ENCODE measurements around the gene PTCH1.

Gene PTCH1

GRCh38 chr9:95443301-95443700 lies 73.5 kb downstream of the PTCH1 start:
- no peak for DNase-seq (ENCODE audit: low read depth in 2 of 2, low spot score in 1 of 2)

GRCh38 chr9:95441081-95441480 lies 75.7 kb downstream of the PTCH1 start:
- no peak for DNase-seq (ENCODE audit: low read depth in 2 of 2, low spot score in 1 of 2)

GRCh38 chr9:95440447-95440846 lies 76.3 kb downstream of the PTCH1 start:
- DNase-seq (ENCODE audit: low read depth in 2 of 2, low spot score in 1 of 2), result no peak

- no peak for DNase-seq (ENCODE audit: low read depth in 2 of 2, low spot score in 1 of 2)
These were observed 78.0 kb downstream of the PTCH1 start for GRCh38 chr9:95438561-95439357.

GRCh38 chr9:95437559-95437958 lies 79.2 kb downstream of the PTCH1 start:
- no peak for DNase-seq (ENCODE audit: low read depth in 2 of 2, low spot score in 1 of 2)

GRCh38 chr9:95436416-95436815 lies 80.4 kb downstream of the PTCH1 start:
- no peak for DNase-seq (ENCODE audit: low read depth in 2 of 2, low spot score in 1 of 2)

- no peak for DNase-seq (ENCODE audit: low read depth in 2 of 2, low spot score in 1 of 2)
These were observed 81.6 kb downstream of the PTCH1 start for GRCh38 chr9:95435074-95435728.

GRCh38 chr9:95434116-95435073 lies 82.4 kb downstream of the PTCH1 start:
- no peak for DNase-seq (ENCODE audit: low read depth in 2 of 2, low spot score in 1 of 2)

GRCh38 chr9:95433096-95433819 lies 83.5 kb downstream of the PTCH1 start:
- DNase-seq (ENCODE audit: low read depth in 2 of 2, low spot score in 1 of 2), result no peak

- no peak for DNase-seq (ENCODE audit: low read depth in 2 of 2, low spot score in 1 of 2)
These were observed 85.5 kb downstream of the PTCH1 start for GRCh38 chr9:95431286-95431685.

GRCh38 chr9:95429948-95430620 lies 86.7 kb downstream of the PTCH1 start:
- DNase-seq (ENCODE audit: low read depth in 2 of 2, low spot score in 1 of 2), result no peak

GRCh38 chr9:95429096-95429495 lies 87.7 kb downstream of the PTCH1 start:
- no peak for DNase-seq (ENCODE audit: low read depth in 2 of 2, low spot score in 1 of 2)

GRCh38 chr9:95425910-95426551 lies 90.7 kb downstream of the PTCH1 start:
- no peak for DNase-seq (ENCODE audit: low read depth in 2 of 2, low spot score in 1 of 2)

GRCh38 chr9:95422650-95423049 lies 94.1 kb downstream of the PTCH1 start:
- no peak for DNase-seq (ENCODE audit: low read depth in 2 of 2, low spot score in 1 of 2)

GRCh38 chr9:95420518-95420917 lies 96.3 kb downstream of the PTCH1 start:
- no peak for DNase-seq (ENCODE audit: low read depth in 2 of 2, low spot score in 1 of 2)

- no peak for DNase-seq (ENCODE audit: low read depth in 2 of 2, low spot score in 1 of 2)
These were observed 97.3 kb downstream of the PTCH1 start for GRCh38 chr9:95419444-95419843.

GRCh38 chr9:95415158-95415557 lies 101.6 kb downstream of the PTCH1 start:
- DNase-seq (ENCODE audit: low read depth in 2 of 2, low spot score in 1 of 2), result no peak

- no peak for DNase-seq (ENCODE audit: low read depth in 2 of 2, low spot score in 1 of 2)
These were observed 103.0 kb downstream of the PTCH1 start for GRCh38 chr9:95413793-95414192.

GRCh38 chr9:95411054-95411892 lies 105.5 kb downstream of the PTCH1 start:
- DNase-seq (ENCODE audit: low read depth in 2 of 2, low spot score in 1 of 2), result no peak

Data from stimulated activated CD8-positive, alpha-beta memory T cell treated with anti-CD3 and anti-CD28 coated beads, Interleukin-4, amount 100 ng/mL, for 1 hour (primary cell).